Measurements from ENCODE around the gene REEP3. TPM values are rescaled to one million over a fixed set of nuclear protein-coding genes. Genes with fewer than 3 reads are reported as not detected.
"Not testable (repeated sequence)": the region's sequence is repeated elsewhere in the genome, so short reads cannot be mapped to it uniquely, and the experiment has no call there.

Gene REEP3
- total and polyA plus RNA-seq, 4 donors, result 32.3 to 87.5 (median 51.4) TPM

- Histone ChIP-seq H3K27ac (ENCODE audit: low read depth, low read length) (no peak overlapping the region), H3K4me3 (ENCODE audit: low read depth, low read length) (no peak overlapping the region), H3K36me3 (ENCODE audit: control insufficient read depth, insufficient read depth, low read length) (no peaks in the 10 kb centered on the region), H3K27me3 (ENCODE audit: control insufficient read depth, insufficient read depth, low read length) (no peaks in the 10 kb centered on the region), H3K4me1 (ENCODE audit: control insufficient read depth, insufficient read depth, low read length) (no peaks in the 10 kb centered on the region), H3K9me3 (ENCODE audit: control insufficient read depth, insufficient read depth, low read length) (no peaks in the 10 kb centered on the region)
- WGBS (ENCODE audit: insufficient coverage), result 99% methylated on average over 5 of the region's 5 CpGs
- DNase-seq (ENCODE audit: low read depth in 4 of 6, low spot score in 6 of 6), result no peak
Observed at GRCh38 chr10:63642808-63643207, 121.6 kb downstream of the REEP3 start.

DNA sequence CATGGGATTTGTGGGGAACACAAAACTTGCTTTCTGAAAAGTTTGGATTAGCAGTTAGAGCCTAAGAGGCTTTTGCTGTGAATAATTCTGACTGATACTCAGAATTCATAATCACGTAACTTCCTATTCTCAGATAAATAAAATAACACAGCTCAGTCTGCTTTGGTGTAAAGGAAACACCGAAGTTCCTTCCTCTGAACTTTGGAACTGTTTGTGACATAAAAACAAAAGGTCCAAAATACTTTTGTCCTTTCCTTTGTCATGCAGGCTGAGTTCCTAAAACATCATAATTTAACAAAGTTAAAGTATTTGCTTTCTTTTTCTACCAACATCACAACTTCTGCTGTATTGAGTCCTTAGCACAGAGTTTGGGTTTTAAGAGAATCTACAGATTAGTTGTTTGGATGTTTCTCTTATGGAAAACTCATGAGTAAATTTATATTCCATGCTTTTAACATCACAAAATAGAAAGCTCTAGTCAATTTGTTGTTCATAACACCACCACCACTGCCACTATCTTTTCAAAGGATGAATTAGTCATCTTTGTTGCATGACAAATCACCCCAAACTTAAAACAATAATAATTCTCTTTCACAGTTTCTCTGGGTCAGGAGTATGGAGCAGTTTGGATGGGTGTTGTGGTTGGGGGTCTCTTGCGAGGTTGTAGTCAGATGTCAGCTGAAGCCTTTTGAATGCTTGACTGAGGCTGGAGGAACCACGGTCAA is 123.4 kb downstream of the REEP3 start:
- peak overlapping the region; percentile 45 for H3K27ac ChIP-seq (ENCODE audit: low read depth, low read length)

DNA sequence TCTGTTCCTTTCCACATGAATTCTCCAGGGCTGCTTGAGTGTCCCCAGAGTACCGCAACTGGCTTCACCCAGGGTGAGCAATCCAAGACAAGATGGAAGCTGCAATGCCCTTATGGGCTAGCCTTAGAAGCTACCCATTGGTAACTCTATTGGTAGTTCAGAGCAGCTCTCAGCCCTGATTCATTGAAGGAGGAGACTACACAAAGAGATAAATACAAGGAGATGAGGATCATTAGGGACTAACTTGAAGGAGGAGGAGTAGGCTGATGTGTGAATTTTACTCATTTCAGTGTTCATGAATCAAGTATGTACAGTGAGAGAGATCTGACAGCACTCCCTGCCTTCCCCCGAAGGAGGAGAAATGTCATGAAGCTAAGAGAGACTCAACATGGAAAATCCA is 124.0 kb downstream of the REEP3 start:
- Histone ChIP-seq H3K4me3 (ENCODE audit: low read depth, low read length) (no peak overlapping the region), H3K4me1 (ENCODE audit: control insufficient read depth, insufficient read depth, low read length) (no peaks in the 10 kb centered on the region), H3K27me3 (ENCODE audit: control insufficient read depth, insufficient read depth, low read length) (no peaks in the 10 kb centered on the region), H3K9me3 (ENCODE audit: control insufficient read depth, insufficient read depth, low read length) (no peaks in the 10 kb centered on the region), H3K36me3 (ENCODE audit: control insufficient read depth, insufficient read depth, low read length) (no peaks in the 10 kb centered on the region), H3K27ac (ENCODE audit: low read depth, low read length) (peak overlapping the region; percentile 45)
- no peak for DNase-seq (ENCODE audit: low read depth in 4 of 6, low spot score in 6 of 6)
- WGBS (ENCODE audit: insufficient coverage), result 90% methylated on average over 2 of the region's 2 CpGs

More for the DNA sequence above, 123.4 kb downstream of the REEP3 start:
- H3K4me3 ChIP-seq (ENCODE audit: low read depth, low read length), result no peak overlapping the region
- 92% methylated on average over 2 of the region's 4 CpGs for WGBS (ENCODE audit: insufficient coverage)
- H3K9me3 ChIP-seq (ENCODE audit: control insufficient read depth, insufficient read depth, low read length), result no peaks in the 10 kb centered on the region
- H3K27me3 ChIP-seq (ENCODE audit: control insufficient read depth, insufficient read depth, low read length), result no peaks in the 10 kb centered on the region
- no peaks in the 10 kb centered on the region for H3K4me1 ChIP-seq (ENCODE audit: control insufficient read depth, insufficient read depth, low read length)
- no peak for DNase-seq (ENCODE audit: low read depth in 4 of 6, low spot score in 6 of 6)
- no peaks in the 10 kb centered on the region for H3K36me3 ChIP-seq (ENCODE audit: control insufficient read depth, insufficient read depth, low read length)

DNA sequence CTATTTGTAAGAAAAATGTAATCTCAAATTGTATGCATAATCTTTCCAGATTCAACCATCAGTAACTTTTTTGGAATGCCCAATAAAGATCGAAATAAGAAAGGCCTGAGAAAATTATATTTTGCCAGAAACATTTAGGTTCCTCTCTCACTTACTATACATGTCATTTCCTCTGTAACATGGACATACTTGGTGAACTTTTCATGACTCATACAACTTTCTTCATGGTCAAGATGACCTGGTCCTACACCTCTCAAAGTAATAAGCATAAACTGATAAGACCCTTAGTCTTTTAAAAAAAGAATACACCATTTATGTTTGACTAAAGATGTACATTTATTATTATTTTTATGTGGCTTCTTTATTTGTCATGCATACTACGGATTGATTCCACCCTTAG is 125.3 kb downstream of the REEP3 start:
- Histone ChIP-seq H3K4me1 (ENCODE audit: control insufficient read depth, insufficient read depth, low read length) (no peaks in the 10 kb centered on the region), H3K36me3 (ENCODE audit: control insufficient read depth, insufficient read depth, low read length) (no peaks in the 10 kb centered on the region), H3K27ac (ENCODE audit: low read depth, low read length) (no peak overlapping the region), H3K4me3 (ENCODE audit: low read depth, low read length) (no peak overlapping the region), H3K27me3 (ENCODE audit: control insufficient read depth, insufficient read depth, low read length) (no peaks in the 10 kb centered on the region), H3K9me3 (ENCODE audit: control insufficient read depth, insufficient read depth, low read length) (no peaks in the 10 kb centered on the region)
- no peak for DNase-seq (ENCODE audit: low read depth in 4 of 6, low spot score in 6 of 6)
- no CpG with 5 or more reads among the region's 2 CpGs for WGBS (ENCODE audit: insufficient coverage)

DNA sequence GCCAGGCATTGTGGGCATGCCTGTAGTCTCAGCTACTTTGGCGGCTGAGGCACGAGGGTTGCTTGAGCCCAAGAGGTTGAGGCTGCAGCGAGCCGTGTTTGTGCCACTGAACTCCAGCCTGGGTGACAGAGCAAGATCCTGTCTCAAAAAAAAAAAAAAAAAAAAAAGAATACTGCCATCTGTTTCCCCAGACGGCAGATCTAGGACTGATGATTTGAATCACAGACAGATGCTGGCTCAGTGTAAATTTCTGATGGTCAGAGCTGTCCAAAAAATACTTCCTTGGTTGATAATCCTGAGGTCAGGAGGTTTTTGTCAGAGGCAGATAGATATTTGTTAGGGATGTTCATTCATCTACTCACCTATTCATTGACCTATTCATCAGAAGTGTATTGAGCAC is 130.7 kb downstream of the REEP3 start:
- no peak for DNase-seq (ENCODE audit: low read depth in 4 of 6, low spot score in 6 of 6)
- 54% methylated on average over 4 of the region's 5 CpGs for WGBS (ENCODE audit: insufficient coverage)
- H3K4me3 ChIP-seq (ENCODE audit: low read depth, low read length), result no peak overlapping the region
- H3K4me1 ChIP-seq (ENCODE audit: control insufficient read depth, insufficient read depth, low read length), result no peaks in the 10 kb centered on the region
- H3K36me3 ChIP-seq (ENCODE audit: control insufficient read depth, insufficient read depth, low read length), result no peaks in the 10 kb centered on the region
- no peaks in the 10 kb centered on the region for H3K27me3 ChIP-seq (ENCODE audit: control insufficient read depth, insufficient read depth, low read length)
- H3K9me3 ChIP-seq (ENCODE audit: control insufficient read depth, insufficient read depth, low read length), result no peaks in the 10 kb centered on the region
- H3K27ac ChIP-seq (ENCODE audit: low read depth, low read length), result no peak overlapping the region

- Histone ChIP-seq H3K36me3 (ENCODE audit: control insufficient read depth, insufficient read depth, low read length) (no peaks in the 10 kb centered on the region), H3K9me3 (ENCODE audit: control insufficient read depth, insufficient read depth, low read length) (no peaks in the 10 kb centered on the region), H3K27ac (ENCODE audit: low read depth, low read length) (no peak overlapping the region), H3K27me3 (ENCODE audit: control insufficient read depth, insufficient read depth, low read length) (no peaks in the 10 kb centered on the region), H3K4me3 (ENCODE audit: low read depth, low read length) (no peak overlapping the region), H3K4me1 (ENCODE audit: control insufficient read depth, insufficient read depth, low read length) (no peaks in the 10 kb centered on the region)
- no CpG with 5 or more reads among the region's 1 CpG for WGBS (ENCODE audit: insufficient coverage)
- no peak for DNase-seq (ENCODE audit: low read depth in 4 of 6, low spot score in 6 of 6)
Observed at GRCh38 chr10:63653747-63654146, 132.5 kb downstream of the REEP3 start.

- WGBS (ENCODE audit: insufficient coverage), result 55% methylated on average over 4 of the region's 4 CpGs
- no peaks in the 10 kb centered on the region for H3K27me3 ChIP-seq (ENCODE audit: control insufficient read depth, insufficient read depth, low read length)
- H3K4me1 ChIP-seq (ENCODE audit: control insufficient read depth, insufficient read depth, low read length), result no peaks in the 10 kb centered on the region
- no peaks in the 10 kb centered on the region for H3K9me3 ChIP-seq (ENCODE audit: control insufficient read depth, insufficient read depth, low read length)
- no peak overlapping the region for H3K27ac ChIP-seq (ENCODE audit: low read depth, low read length)
- H3K4me3 ChIP-seq (ENCODE audit: low read depth, low read length), result no peak overlapping the region
- H3K36me3 ChIP-seq (ENCODE audit: control insufficient read depth, insufficient read depth, low read length), result no peaks in the 10 kb centered on the region
- no peak for DNase-seq (ENCODE audit: low read depth in 4 of 6, low spot score in 6 of 6)
Observed at GRCh38 chr10:63657761-63658160, 136.6 kb downstream of the REEP3 start.

DNA sequence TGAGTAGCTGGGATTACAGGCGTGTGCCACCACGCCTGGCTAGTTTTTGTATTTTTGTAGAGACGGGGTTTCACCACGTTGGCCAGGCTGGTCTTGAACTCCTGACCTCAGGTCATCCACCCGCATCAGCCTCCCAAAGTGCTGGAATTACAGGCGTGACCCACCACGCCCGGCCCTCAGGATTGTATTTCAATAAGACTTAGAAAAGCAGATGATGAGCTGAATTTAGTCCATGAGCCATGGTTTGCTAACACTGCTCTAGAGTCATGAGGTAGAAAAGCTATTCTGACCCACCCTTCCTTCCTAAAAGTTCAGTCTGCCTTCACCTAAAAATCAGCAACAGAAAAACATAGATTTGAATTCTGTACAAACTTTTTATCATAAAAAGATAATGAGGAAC is 139.7 kb downstream of the REEP3 start:
- DNase-seq (ENCODE audit: low read depth in 4 of 6, low spot score in 6 of 6); H3K27ac ChIP-seq (ENCODE audit: low read depth, low read length); H3K36me3 ChIP-seq (ENCODE audit: control insufficient read depth, insufficient read depth, low read length); H3K9me3 ChIP-seq (ENCODE audit: control insufficient read depth, insufficient read depth, low read length); H3K4me3 ChIP-seq (ENCODE audit: low read depth, low read length); H3K27me3 ChIP-seq (ENCODE audit: control insufficient read depth, insufficient read depth, low read length); H3K4me1 ChIP-seq (ENCODE audit: control insufficient read depth, insufficient read depth, low read length): not testable (repeated sequence)
- 97% methylated on average over 4 of the region's 8 CpGs for WGBS (ENCODE audit: insufficient coverage)

DNA sequence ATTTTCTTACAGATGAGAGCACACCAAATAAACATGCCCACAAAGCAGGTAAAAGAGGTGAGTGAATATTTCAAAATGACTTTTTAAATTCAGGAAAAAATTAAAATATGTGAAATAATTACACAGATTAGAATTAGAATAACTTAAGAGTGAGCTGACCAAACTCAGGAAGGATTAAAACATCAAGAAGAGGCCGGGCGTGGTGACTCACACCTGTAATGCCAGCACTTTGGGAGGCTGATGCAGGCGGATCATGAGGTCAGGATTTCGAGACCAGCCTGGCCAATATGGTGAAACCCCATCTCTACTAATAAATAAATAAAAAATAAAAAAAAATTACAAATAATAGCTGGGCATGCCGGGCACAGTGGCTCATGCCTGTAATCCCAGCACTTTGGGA is 140.1 kb downstream of the REEP3 start:
- Histone ChIP-seq H3K4me3 (ENCODE audit: low read depth, low read length) (no peak overlapping the region), H3K27me3 (ENCODE audit: control insufficient read depth, insufficient read depth, low read length) (no peaks in the 10 kb centered on the region), H3K27ac (ENCODE audit: low read depth, low read length) (no peak overlapping the region), H3K36me3 (ENCODE audit: control insufficient read depth, insufficient read depth, low read length) (no peaks in the 10 kb centered on the region), H3K9me3 (ENCODE audit: control insufficient read depth, insufficient read depth, low read length) (no peaks in the 10 kb centered on the region), H3K4me1 (ENCODE audit: control insufficient read depth, insufficient read depth, low read length) (no peaks in the 10 kb centered on the region)
- no peak for DNase-seq (ENCODE audit: low read depth in 4 of 6, low spot score in 6 of 6)
- 100% methylated on average over 1 of the region's 5 CpGs for WGBS (ENCODE audit: insufficient coverage)

GRCh38 chr10:63664341-63664885 is 143.2 kb downstream of the REEP3 start:
- no peaks in the 10 kb centered on the region for H3K27me3 ChIP-seq (ENCODE audit: control insufficient read depth, insufficient read depth, low read length)
- H3K9me3 ChIP-seq (ENCODE audit: control insufficient read depth, insufficient read depth, low read length), result no peaks in the 10 kb centered on the region
- H3K36me3 ChIP-seq (ENCODE audit: control insufficient read depth, insufficient read depth, low read length), result no peaks in the 10 kb centered on the region
- no peak for DNase-seq (ENCODE audit: low read depth in 4 of 6, low spot score in 6 of 6)
- 86% methylated on average over 10 of the region's 13 CpGs for WGBS (ENCODE audit: insufficient coverage)
- no peak overlapping the region for H3K27ac ChIP-seq (ENCODE audit: low read depth, low read length)
- H3K4me1 ChIP-seq (ENCODE audit: control insufficient read depth, insufficient read depth, low read length), result no peaks in the 10 kb centered on the region
- no peak overlapping the region for H3K4me3 ChIP-seq (ENCODE audit: low read depth, low read length)

Data from spinal cord (tissue), 10 donors.